ENCODE data around the gene DPM2.

DPM2 gene

DNA sequence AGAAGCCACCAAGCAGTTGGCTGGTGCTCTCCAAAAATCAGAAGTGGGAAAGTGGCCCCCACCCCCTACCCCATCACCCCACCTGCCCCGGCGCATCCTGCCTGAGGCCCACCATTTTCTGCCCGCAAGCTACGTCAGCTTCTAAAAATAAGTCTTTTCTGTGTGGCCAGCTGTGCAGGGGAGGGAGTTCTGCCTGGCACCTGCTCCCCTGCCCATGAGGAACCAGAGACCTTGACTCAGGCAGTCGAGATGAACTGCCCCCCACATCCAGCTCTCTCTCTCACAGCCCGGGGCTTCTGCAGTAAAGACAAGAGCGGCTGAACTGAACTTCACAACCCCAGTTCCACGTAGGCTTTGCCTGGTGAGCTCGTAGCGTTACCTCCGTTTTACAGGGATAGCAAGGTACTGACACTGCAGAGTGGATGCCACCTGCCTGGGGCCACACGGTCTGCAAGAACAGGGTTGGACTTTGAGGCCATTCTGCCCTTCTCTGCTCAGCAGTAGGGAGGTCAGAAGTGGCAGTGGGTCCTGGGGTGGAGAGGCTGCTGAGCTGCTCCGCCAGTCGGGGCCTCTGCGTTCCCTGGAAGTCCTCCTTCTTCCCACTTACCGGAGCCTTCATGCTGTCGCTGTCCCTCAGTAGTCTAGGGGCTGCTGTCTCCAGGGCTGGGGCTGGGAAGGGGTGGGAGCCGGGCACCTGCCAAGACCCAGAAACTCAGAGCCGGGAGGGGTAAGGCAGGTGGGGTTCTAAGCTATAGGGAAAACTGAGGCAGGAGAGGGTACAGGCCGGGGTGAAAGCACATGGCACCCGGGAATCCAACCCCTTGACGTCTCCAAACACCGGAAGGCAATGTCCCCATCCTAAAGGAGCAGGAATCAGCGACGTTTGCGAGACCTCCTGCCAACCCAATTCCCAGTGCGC, 21.6 kb downstream of the DPM2 start:
- TF ChIP-seq, protein P1, sequence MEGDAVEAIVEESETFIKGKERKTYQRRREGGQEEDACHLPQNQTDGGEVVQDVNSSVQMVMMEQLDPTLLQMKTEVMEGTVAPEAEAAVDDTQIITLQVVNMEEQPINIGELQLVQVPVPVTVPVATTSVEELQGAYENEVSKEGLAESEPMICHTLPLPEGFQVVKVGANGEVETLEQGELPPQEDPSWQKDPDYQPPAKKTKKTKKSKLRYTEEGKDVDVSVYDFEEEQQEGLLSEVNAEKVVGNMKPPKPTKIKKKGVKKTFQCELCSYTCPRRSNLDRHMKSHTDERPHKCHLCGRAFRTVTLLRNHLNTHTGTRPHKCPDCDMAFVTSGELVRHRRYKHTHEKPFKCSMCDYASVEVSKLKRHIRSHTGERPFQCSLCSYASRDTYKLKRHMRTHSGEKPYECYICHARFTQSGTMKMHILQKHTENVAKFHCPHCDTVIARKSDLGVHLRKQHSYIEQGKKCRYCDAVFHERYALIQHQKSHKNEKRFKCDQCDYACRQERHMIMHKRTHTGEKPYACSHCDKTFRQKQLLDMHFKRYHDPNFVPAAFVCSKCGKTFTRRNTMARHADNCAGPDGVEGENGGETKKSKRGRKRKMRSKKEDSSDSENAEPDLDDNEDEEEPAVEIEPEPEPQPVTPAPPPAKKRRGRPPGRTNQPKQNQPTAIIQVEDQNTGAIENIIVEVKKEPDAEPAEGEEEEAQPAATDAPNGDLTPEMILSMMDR (IDR thresholded peaks at IDR 0.05; ENCODE audit: low read depth, low read length, missing control alignments), result no peak
- DNase-seq (ENCODE audit: low read depth), result no peak
- peak overlapping the region; percentile 92 for H3K4me3 ChIP-seq (ENCODE audit: low read depth, low read length)

DNA sequence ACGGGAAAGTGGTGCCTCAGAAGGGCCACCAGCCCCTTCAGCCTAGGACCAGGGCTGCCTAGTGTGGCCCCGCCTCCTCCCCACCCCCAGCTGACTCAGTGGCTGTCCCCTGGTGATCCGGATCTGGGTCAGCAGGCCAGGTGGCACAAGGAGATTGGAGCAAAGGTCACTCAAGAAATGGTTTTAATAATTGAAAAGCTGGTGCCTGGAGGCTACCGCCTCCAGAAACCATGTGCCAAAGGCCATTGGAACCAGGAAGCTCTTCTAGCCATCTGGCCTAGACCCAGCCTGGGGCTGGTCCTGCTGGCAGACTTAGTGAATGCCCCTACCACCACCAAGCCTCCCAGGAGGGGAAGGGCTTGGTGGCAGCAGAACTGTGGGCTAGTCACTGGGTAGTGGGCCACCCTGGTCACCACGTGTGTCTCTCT, 22.3 kb downstream of the DPM2 start:
- peak overlapping the region; percentile 92 for H3K4me3 ChIP-seq (ENCODE audit: low read depth, low read length)
- TF ChIP-seq, protein P1 (IDR thresholded peaks at IDR 0.05; ENCODE audit: low read depth, low read length, missing control alignments), result no peak
- no peak for DNase-seq (ENCODE audit: low read depth)

DNA sequence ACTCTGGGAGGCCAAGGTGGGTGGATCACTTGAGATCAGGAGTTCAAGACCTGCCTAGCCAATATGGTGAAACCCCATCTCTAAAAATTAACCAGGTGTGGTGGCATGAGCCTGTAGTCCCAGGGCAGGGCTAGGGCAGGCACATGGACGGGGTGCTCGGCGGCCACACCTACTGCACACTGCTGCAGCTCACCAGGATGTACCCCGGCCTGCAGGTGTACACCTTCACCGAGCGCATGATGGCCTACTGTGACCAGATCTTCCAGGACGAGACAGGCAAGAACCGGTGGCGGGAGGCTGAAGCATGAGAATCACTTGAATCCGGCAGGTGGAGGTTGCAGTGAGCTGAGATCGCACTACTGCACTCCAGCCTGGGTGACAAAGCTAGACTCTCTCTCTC, 24.0 kb downstream of the DPM2 start:
- no peak overlapping the region for H3K4me3 ChIP-seq (ENCODE audit: low read depth, low read length)
- DNase-seq (ENCODE audit: low read depth), result no peak
- TF ChIP-seq, protein P1 (IDR thresholded peaks at IDR 0.05; ENCODE audit: low read depth, low read length, missing control alignments), result no peak

DNA sequence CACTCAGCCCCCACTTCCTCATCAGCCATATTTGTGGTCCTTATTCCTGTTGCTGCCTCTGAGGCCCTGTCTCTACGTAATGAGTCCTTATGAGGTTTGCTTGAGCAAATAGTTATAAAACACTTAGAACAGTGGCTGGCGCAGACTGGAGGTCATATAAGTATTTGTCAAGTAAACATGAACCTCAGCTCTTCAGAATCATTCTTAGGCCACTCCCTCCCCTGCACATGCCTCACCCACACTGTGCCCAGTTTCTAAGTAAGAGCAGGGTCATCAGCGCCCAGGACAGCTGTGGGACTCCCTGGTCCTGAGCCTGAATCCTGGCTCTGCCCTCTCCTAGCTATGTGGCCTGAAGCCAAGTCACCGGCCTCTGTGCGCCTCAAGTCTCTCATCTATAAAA, 24.8 kb downstream of the DPM2 start:
- no peak overlapping the region for H3K4me3 ChIP-seq (ENCODE audit: low read depth, low read length)
- no peak for DNase-seq (ENCODE audit: low read depth)
- TF ChIP-seq, protein P1 (IDR thresholded peaks at IDR 0.05; ENCODE audit: low read depth, low read length, missing control alignments), result no peak

DNA sequence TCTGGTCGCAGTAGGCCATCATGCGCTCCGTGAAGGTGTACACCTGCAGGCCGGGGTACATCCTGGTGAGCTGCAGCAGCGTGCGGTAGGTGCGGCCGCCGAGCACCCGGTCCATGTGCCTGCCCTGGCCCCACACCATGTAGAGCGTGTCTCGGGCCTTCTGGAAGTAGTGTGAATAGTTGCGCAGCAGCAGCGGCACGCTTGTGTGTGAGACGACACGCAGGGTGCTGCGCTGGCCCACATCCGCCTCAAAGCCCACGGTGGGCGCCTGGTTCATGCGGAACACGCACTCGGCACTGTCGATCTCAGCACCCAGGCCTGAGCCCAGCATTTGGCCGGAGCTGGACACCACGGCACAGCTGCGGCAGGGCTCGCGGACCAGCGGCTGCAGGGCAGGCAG, 25.4 kb downstream of the DPM2 start:
- no peak overlapping the region for H3K4me3 ChIP-seq (ENCODE audit: low read depth, low read length)
- TF ChIP-seq, protein P1 (IDR thresholded peaks at IDR 0.05; ENCODE audit: low read depth, low read length, missing control alignments), result no peak
- no peak for DNase-seq (ENCODE audit: low read depth)

DNA sequence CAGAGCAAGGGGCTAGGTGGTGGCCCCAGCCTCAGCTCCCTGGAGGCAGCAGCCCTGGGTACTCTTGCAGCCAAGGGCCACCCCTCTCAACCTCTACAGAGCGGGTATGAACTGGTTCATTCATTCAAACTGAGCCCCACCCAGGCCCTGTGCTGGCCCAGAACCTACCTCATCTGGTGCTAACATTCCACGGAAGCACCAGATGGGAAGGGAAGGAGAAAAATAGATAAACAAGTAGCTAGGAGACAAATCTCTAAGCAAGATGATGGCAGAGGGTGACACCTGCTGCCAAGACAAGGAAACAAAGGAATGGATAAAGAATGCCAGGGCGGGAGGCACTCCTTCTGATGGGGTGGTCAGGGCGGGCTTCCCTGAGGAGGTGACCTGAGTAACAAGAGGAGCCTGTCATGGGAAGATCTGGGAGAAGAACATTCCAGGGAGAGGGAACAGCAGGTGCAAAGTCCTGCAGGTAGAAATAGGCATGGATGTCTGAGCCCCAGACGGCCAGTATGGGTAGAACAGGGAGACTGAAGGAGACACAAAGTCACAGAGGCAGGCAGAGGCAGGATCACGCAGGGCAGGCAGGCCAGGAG, 26.9 kb downstream of the DPM2 start:
- H3K4me3 ChIP-seq (ENCODE audit: low read depth, low read length), result peak overlapping the region; percentile 34
- DNase-seq (ENCODE audit: low read depth), result no peak

More for the DNA sequence above, 26.9 kb downstream of the DPM2 start:
- TF ChIP-seq, protein P1 (IDR thresholded peaks at IDR 0.05; ENCODE audit: low read depth, low read length, missing control alignments), result peak; percentile 28
